Thoracic aorta (tissue), 2 donors: Measurements from ENCODE around the gene BEND6. TPM values are rescaled to one million over a fixed set of nuclear protein-coding genes. Genes with fewer than 3 reads are reported as not detected.

Experiments used
- ATAC-seq: fragments of 150-250 bp; one replicate; pipeline ENCODE4 v1.8.0; 2017; ENCODE audit warnings: low read depth; ENCODE audit not compliant: insufficient number of reproducible peaks, low FRiP score
- DNase-seq: peaks from one replicate; pipeline ENCODE4 v3.0.0-alpha.2; 2020; ENCODE audit warnings: low spot score
- H3K27ac ChIP-seq, 2 donors: fragments of 200-600 bp; sonication (generic); 1 replicate in 1 of 2; 2 replicates in 1 of 2; pipeline ENCODE4 v1.5.1; 2016; ENCODE audit warnings: mild to moderate bottlenecking in 2 of 2, moderate library complexity in 2 of 2
- H3K27me3 ChIP-seq: fragments of 200-600 bp; sonication (generic); replicated peaks from 2 replicates; pipeline ENCODE4 v1.6.0; 2016; ENCODE audit warnings: mild to moderate bottlenecking; ENCODE audit not compliant: insufficient read depth
- H3K36me3 ChIP-seq: fragments of 200-600 bp; sonication (generic); one replicate; pipeline ENCODE4 v1.5.1; 2016
- H3K4me1 ChIP-seq, 2 donors: fragments of 200-600 bp; sonication (generic); 1 replicate in 1 of 2; 2 replicates in 1 of 2; pipeline versions ENCODE4 v1.5.1 to v1.6.0; 2016; ENCODE audit warnings: low read depth in 2 of 2, mild to moderate bottlenecking in 1 of 2; ENCODE audit not compliant: control insufficient read depth in 1 of 2
- H3K4me3 ChIP-seq: fragments of 200-600 bp; sonication (generic); 2 replicates; pipeline ENCODE4 v1.5.1; 2016; ENCODE audit warnings: mild to moderate bottlenecking
- H3K9me3 ChIP-seq: fragments of 200-600 bp; sonication (generic); 2 replicates; pipeline ENCODE4 v1.5.1; 2016
- total RNA-seq, 2 donors: library from RNA; depleted of rRNA; stranded (reverse); fragments of >200 nt; gene quantifications; one replicate each; pipeline versions ENCODE4 v1.1.0 to v1.2.3, GENCODE V29; 2016
- TF ChIP-seq, protein P1 (sequence below): fragments of 200-600 bp; sonication (generic); IDR thresholded peaks from one replicate; pipeline ENCODE4 v1.5.1; 2019; ENCODE audit warnings: antibody characterized with exemption

Gene BEND6
- total RNA-seq, 2 donors from 2014 or later, result 0.21 to 0.27 TPM

DNA sequence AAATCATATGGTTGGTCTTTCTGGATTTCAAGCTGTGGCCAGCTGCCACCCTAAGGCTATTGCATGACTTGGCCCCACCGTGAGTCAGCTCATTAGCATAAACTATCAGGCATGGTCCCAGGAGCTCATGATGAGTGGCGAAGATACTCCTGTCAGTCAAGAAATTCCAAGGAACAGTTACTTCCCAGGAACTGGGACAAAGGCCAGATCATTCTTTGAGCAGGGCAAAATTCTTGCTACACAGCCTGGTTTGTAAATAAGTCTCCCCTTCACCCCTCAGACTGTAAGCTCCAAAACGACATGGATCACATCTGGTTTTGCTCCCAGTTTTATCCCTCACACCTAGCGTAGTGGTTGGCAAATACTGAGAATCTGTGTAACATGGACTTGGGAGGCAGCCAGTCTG, 58.6 kb downstream of the BEND6 start:
- Histone ChIP-seq H3K4me1 (no peaks in the 10 kb centered on the region), H3K36me3 (no peaks in the 10 kb centered on the region), H3K4me3 (no peak overlapping the region), H3K27me3 (no peaks in the 10 kb centered on the region), H3K9me3 (no peaks in the 10 kb centered on the region), H3K27ac (no peak overlapping the region)
- DNase-seq (no peak), ATAC-seq (no peak)
- TF ChIP-seq, protein P1, sequence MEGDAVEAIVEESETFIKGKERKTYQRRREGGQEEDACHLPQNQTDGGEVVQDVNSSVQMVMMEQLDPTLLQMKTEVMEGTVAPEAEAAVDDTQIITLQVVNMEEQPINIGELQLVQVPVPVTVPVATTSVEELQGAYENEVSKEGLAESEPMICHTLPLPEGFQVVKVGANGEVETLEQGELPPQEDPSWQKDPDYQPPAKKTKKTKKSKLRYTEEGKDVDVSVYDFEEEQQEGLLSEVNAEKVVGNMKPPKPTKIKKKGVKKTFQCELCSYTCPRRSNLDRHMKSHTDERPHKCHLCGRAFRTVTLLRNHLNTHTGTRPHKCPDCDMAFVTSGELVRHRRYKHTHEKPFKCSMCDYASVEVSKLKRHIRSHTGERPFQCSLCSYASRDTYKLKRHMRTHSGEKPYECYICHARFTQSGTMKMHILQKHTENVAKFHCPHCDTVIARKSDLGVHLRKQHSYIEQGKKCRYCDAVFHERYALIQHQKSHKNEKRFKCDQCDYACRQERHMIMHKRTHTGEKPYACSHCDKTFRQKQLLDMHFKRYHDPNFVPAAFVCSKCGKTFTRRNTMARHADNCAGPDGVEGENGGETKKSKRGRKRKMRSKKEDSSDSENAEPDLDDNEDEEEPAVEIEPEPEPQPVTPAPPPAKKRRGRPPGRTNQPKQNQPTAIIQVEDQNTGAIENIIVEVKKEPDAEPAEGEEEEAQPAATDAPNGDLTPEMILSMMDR, result no peak

GRCh38 chr6:57017069-57017468, 62.2 kb downstream of the BEND6 start:
- TF ChIP-seq, protein P1, result no peak
- Histone ChIP-seq H3K4me1 (no peaks in the 10 kb centered on the region), H3K9me3 (no peaks in the 10 kb centered on the region), H3K27ac (no peak overlapping the region), H3K4me3 (no peak overlapping the region), H3K27me3 (no peaks in the 10 kb centered on the region), H3K36me3 (no peaks in the 10 kb centered on the region)
- ATAC-seq, result no peak
- no peak for DNase-seq

DNA sequence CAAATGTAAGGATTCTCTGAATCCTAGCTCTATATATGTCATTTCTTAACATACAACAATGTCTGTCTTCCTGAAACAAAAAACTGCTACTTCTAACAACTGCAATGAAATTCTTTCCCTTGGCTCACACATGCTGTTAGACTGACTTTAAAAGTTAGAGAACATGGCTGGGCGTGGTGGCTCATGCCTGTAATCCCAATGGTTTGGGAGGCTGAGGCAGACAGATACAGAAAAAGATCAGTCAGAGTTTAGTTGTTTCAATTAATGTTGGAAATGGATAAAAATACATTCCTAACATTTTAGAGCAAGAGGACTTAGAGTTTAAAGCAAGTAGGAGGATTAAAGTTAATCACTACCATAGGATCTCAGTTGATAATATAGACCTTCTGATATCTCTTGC, 62.9 kb downstream of the BEND6 start:
- TF ChIP-seq, protein P1, result no peak
- Histone ChIP-seq H3K27ac (no peak overlapping the region), H3K4me3 (no peak overlapping the region), H3K4me1 (no peaks in the 10 kb centered on the region), H3K9me3 (no peaks in the 10 kb centered on the region), H3K27me3 (no peaks in the 10 kb centered on the region), H3K36me3 (no peaks in the 10 kb centered on the region)
- DNase-seq (no peak), ATAC-seq (no peak)

GRCh38 chr6:57019434-57019833, 64.5 kb downstream of the BEND6 start:
- no peaks in the 10 kb centered on the region for H3K36me3 ChIP-seq
- no peaks in the 10 kb centered on the region for H3K27me3 ChIP-seq
- H3K4me3 ChIP-seq, result no peak overlapping the region
- no peak for DNase-seq
- no peak for ATAC-seq
- H3K4me1 ChIP-seq, result no peaks in the 10 kb centered on the region
- TF ChIP-seq, protein P1, result no peak
- peaks cover 3% of the 10 kb centered on the region for H3K9me3 ChIP-seq
- H3K27ac ChIP-seq, result no peak overlapping the region

- no peaks in the 10 kb centered on the region for H3K4me1 ChIP-seq
- H3K27ac ChIP-seq, result no peak overlapping the region
- TF ChIP-seq, protein P1, result peak; percentile 55
- no peak for DNase-seq
- no peaks in the 10 kb centered on the region for H3K27me3 ChIP-seq
- peaks cover 14% of the 10 kb centered on the region for H3K9me3 ChIP-seq
- H3K36me3 ChIP-seq, result no peaks in the 10 kb centered on the region
- no peak for ATAC-seq
- H3K4me3 ChIP-seq, result no peak overlapping the region
These were observed 66.3 kb downstream of the BEND6 start for GRCh38 chr6:57021086-57021720.
